ENCODE data around the gene RXRB.

Gene RXRB

GRCh38 chr6:33187809-33188208 is 12.7 kb downstream of the RXRB start:
- H3K36me3 ChIP-seq (ENCODE audit: control insufficient read depth, insufficient read depth, low read length), result no peaks in the 10 kb centered on the region

GRCh38 chr6:33185654-33186187 is 14.7 kb downstream of the RXRB start:
- Histone ChIP-seq H3K27me3 (replicated peaks; ENCODE audit: control insufficient read depth, insufficient read depth, low read length) (no peaks in the 10 kb centered on the region; the same call in 1 of the 2 replicates), H3K4me3 (replicated peaks; ENCODE audit: low read depth, low read length) (no peak overlapping the region), H3K36me3 (ENCODE audit: control insufficient read depth, insufficient read depth, low read length) (no peaks in the 10 kb centered on the region)
- TF ChIP-seq CTCF (IDR thresholded peaks at IDR 0.05; ENCODE audit: insufficient read depth, low read length, poor library complexity, severe bottlenecking), result no peak
- DNase-seq (ENCODE audit: extremely low read depth, insufficient read length), result no peak

More at GRCh38 chr6:33187809-33188208, 12.7 kb downstream of the RXRB start:
- no peak for DNase-seq (ENCODE audit: extremely low read depth, insufficient read length)
- TF ChIP-seq CTCF (IDR thresholded peaks at IDR 0.05; ENCODE audit: insufficient read depth, low read length, poor library complexity, severe bottlenecking), result no peak
- Histone ChIP-seq H3K27me3 (replicated peaks; ENCODE audit: control insufficient read depth, insufficient read depth, low read length) (peaks cover 3% of the 10 kb centered on the region), H3K4me3 (replicated peaks; ENCODE audit: low read depth, low read length) (no peak overlapping the region)

- DNase-seq (ENCODE audit: extremely low read depth, insufficient read length), result no peak
- no peaks in the 10 kb centered on the region for H3K36me3 ChIP-seq (ENCODE audit: control insufficient read depth, insufficient read depth, low read length)
- no peak for TF ChIP-seq CTCF (IDR thresholded peaks at IDR 0.05; ENCODE audit: insufficient read depth, low read length, poor library complexity, severe bottlenecking)
- no peaks in the 10 kb centered on the region; the same call in 1 of the 2 replicates for H3K27me3 ChIP-seq (replicated peaks; ENCODE audit: control insufficient read depth, insufficient read depth, low read length)
- H3K4me3 ChIP-seq (replicated peaks; ENCODE audit: low read depth, low read length), result no peak overlapping the region
Observed at GRCh38 chr6:33185190-33185589, 15.3 kb downstream of the RXRB start.

- H3K36me3 ChIP-seq (ENCODE audit: control insufficient read depth, insufficient read depth, low read length), result no peaks in the 10 kb centered on the region
- no peaks in the 10 kb centered on the region; the same call in 1 of the 2 replicates for H3K27me3 ChIP-seq (replicated peaks; ENCODE audit: control insufficient read depth, insufficient read depth, low read length)
- TF ChIP-seq CTCF (IDR thresholded peaks at IDR 0.05; ENCODE audit: insufficient read depth, low read length, poor library complexity, severe bottlenecking), result no peak
- DNase-seq (ENCODE audit: extremely low read depth, insufficient read length), result no peak
- no peak overlapping the region for H3K4me3 ChIP-seq (replicated peaks; ENCODE audit: low read depth, low read length)
Observed at GRCh38 chr6:33183071-33183683, 17.3 kb downstream of the RXRB start.

- Histone ChIP-seq H3K36me3 (ENCODE audit: control insufficient read depth, insufficient read depth, low read length) (no peaks in the 10 kb centered on the region), H3K27me3 (replicated peaks; ENCODE audit: control insufficient read depth, insufficient read depth, low read length) (no peaks in the 10 kb centered on the region), H3K4me3 (replicated peaks; ENCODE audit: low read depth, low read length) (no peak overlapping the region)
- TF ChIP-seq CTCF (IDR thresholded peaks at IDR 0.05; ENCODE audit: insufficient read depth, low read length, poor library complexity, severe bottlenecking), result no peak
- DNase-seq (ENCODE audit: extremely low read depth, insufficient read length), result no peak
Observed at GRCh38 chr6:33181141-33181540, 19.3 kb downstream of the RXRB start.
